Measurements from ENCODE around the gene RELCH.

DNA sequence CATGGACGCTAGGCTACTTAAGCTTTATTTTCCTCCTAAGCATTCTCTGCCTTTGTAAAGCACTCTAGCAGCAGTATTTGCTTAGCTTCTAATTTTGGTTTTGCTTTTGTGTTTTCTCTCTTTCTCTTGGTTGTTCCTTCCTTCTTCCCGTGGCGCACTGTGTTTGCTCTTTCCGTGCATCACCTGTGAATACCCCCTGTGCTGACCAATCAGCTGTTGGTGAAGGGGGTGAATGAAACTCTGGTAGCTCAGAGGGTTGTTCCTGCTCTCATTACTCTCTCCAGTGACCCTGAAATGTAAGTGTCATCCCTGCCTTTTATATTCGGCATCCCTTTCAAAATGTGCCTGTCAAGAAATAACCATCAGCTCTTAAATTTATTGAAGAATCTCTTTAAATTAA is 92.5 kb downstream of the RELCH start:
- TF ChIP-seq POLR2A (IDR thresholded peaks at IDR 0.05) (no peak), POLR2AphosphoS5 (IDR thresholded peaks at IDR 0.05) (no peak)
- TF ChIP-seq, protein P1, sequence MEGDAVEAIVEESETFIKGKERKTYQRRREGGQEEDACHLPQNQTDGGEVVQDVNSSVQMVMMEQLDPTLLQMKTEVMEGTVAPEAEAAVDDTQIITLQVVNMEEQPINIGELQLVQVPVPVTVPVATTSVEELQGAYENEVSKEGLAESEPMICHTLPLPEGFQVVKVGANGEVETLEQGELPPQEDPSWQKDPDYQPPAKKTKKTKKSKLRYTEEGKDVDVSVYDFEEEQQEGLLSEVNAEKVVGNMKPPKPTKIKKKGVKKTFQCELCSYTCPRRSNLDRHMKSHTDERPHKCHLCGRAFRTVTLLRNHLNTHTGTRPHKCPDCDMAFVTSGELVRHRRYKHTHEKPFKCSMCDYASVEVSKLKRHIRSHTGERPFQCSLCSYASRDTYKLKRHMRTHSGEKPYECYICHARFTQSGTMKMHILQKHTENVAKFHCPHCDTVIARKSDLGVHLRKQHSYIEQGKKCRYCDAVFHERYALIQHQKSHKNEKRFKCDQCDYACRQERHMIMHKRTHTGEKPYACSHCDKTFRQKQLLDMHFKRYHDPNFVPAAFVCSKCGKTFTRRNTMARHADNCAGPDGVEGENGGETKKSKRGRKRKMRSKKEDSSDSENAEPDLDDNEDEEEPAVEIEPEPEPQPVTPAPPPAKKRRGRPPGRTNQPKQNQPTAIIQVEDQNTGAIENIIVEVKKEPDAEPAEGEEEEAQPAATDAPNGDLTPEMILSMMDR (IDR thresholded peaks at IDR 0.05): no peak

All from stomach (tissue), 4 donors.